Stimulated activated naive B cell treated with anti-CD40 and anti-IgM and Interleukin-4, amounts not matched to agents 10 μg/mL and 1 μg/mL and 100 μg/mL, for 72 hours (primary cell): ENCODE data around the gene CAV2.
A peak's percentile ranks its signal among the peaks of the same experiment; 100 is the strongest.

Experiments
- ATAC-seq, 2 donors: fragments of 150-1000 bp; cut with Tn5 transposase; replicated peaks; 2 replicates each; pipeline ENCODE4 v1.10.0; 2021; ENCODE audit warnings: moderate library complexity in 1 of 2
- DNase-seq: peaks from one replicate; pipeline ENCODE4 v3.0.0; 2021
- H3K27ac Mint-ChIP-seq: one replicate; pipeline ENCODE4 v1.8.0; 2022; ENCODE audit warnings: mild to moderate bottlenecking, mixed read lengths
- H3K27me3 Mint-ChIP-seq, 2 donors: one replicate each; pipeline ENCODE4 v1.8.0; 2022; ENCODE audit warnings: mixed read lengths in 2 of 2
- H3K36me3 Mint-ChIP-seq, 2 donors: one replicate each; pipeline ENCODE4 v1.8.0; 2022; ENCODE audit warnings: mixed read lengths in 2 of 2, mild to moderate bottlenecking in 1 of 2
- H3K4me1 Mint-ChIP-seq, 2 donors: one replicate each; pipeline ENCODE4 v1.8.0; 2022; ENCODE audit warnings: mixed read lengths in 2 of 2, mild to moderate bottlenecking in 1 of 2
- H3K4me3 Mint-ChIP-seq, 2 donors: one replicate each; pipeline ENCODE4 v1.8.0; 2022; ENCODE audit warnings: mild to moderate bottlenecking in 2 of 2, mixed read lengths in 2 of 2, moderate library complexity in 1 of 2
- H3K9me3 Mint-ChIP-seq, 2 donors: one replicate each; pipeline ENCODE4 v1.8.0; 2022; ENCODE audit warnings: mixed read lengths in 2 of 2, mild to moderate bottlenecking in 1 of 2

The CAV2 gene

GRCh38 chr7:116540743-116541142, 41.2 kb downstream of the CAV2 start:
- peaks cover 4 to 5% of the 10 kb centered on the region in 2 donors for H3K9me3 Mint-ChIP-seq
- H3K36me3 Mint-ChIP-seq, result peaks cover 4 to 5% of the 10 kb centered on the region in 2 donors
- DNase-seq (no peak), ATAC-seq (no peak)
- H3K4me1 Mint-ChIP-seq, result no peaks in the 10 kb centered on the region
- no peak overlapping the region for H3K27ac Mint-ChIP-seq
- H3K27me3 Mint-ChIP-seq, result peaks cover 5 to 6% of the 10 kb centered on the region in 2 donors
- H3K4me3 Mint-ChIP-seq, result no peak overlapping the region

GRCh38 chr7:116541951-116542350, 42.4 kb downstream of the CAV2 start:
- peaks cover 4 to 5% of the 10 kb centered on the region in 2 donors for H3K9me3 Mint-ChIP-seq
- DNase-seq (no peak), ATAC-seq (no peak)
- peaks cover 4 to 5% of the 10 kb centered on the region in 2 donors for H3K36me3 Mint-ChIP-seq
- peaks cover 5 to 6% of the 10 kb centered on the region in 2 donors for H3K27me3 Mint-ChIP-seq
- H3K4me3 Mint-ChIP-seq, result no peak overlapping the region
- H3K27ac Mint-ChIP-seq, result no peak overlapping the region
- no peaks in the 10 kb centered on the region for H3K4me1 Mint-ChIP-seq

GRCh38 chr7:116542618-116543017, 43.1 kb downstream of the CAV2 start:
- Mint-ChIP-seq H3K4me3 (no peak overlapping the region), H3K36me3 (peaks cover 4 to 5% of the 10 kb centered on the region in 2 donors), H3K27ac (no peak overlapping the region), H3K4me1 (no peaks in the 10 kb centered on the region), H3K27me3 (peaks cover 5 to 6% of the 10 kb centered on the region in 2 donors), H3K9me3 (peaks cover 4 to 5% of the 10 kb centered on the region in 2 donors)
- no peak for ATAC-seq
- DNase-seq, result no peak

GRCh38 chr7:116543664-116544063, 44.1 kb downstream of the CAV2 start:
- no peak overlapping the region for H3K27ac Mint-ChIP-seq
- no peak overlapping the region for H3K4me3 Mint-ChIP-seq
- peaks cover 5 to 8% of the 10 kb centered on the region in 2 donors for H3K4me1 Mint-ChIP-seq
- ATAC-seq (no peak), DNase-seq (no peak)
- H3K27me3 Mint-ChIP-seq, result peaks cover 5 to 6% of the 10 kb centered on the region in 2 donors
- peaks cover 3 to 4% of the 10 kb centered on the region in 2 donors for H3K36me3 Mint-ChIP-seq
- H3K9me3 Mint-ChIP-seq, result peaks cover 3 to 4% of the 10 kb centered on the region in 2 donors

GRCh38 chr7:116544487-116544886, 44.9 kb downstream of the CAV2 start:
- ATAC-seq (no peak), DNase-seq (no peak)
- H3K4me1 Mint-ChIP-seq, result peaks cover 7 to 12% of the 10 kb centered on the region in 2 donors
- no peak overlapping the region for H3K4me3 Mint-ChIP-seq
- no peaks in the 10 kb centered on the region for H3K9me3 Mint-ChIP-seq
- H3K27me3 Mint-ChIP-seq, result no peaks in the 10 kb centered on the region
- no peak overlapping the region for H3K27ac Mint-ChIP-seq
- no peaks in the 10 kb centered on the region for H3K36me3 Mint-ChIP-seq

GRCh38 chr7:116545411-116545993, 46.0 kb downstream of the CAV2 start:
- H3K36me3 Mint-ChIP-seq, result no peaks in the 10 kb centered on the region

GRCh38 chr7:116546054-116546453, 46.5 kb downstream of the CAV2 start:
- H3K27ac Mint-ChIP-seq, result no peak overlapping the region
- no peaks in the 10 kb centered on the region for H3K36me3 Mint-ChIP-seq
- H3K4me3 Mint-ChIP-seq, result no peak overlapping the region
- peaks cover 7 to 12% of the 10 kb centered on the region in 2 donors for H3K4me1 Mint-ChIP-seq
- ATAC-seq (no peak), DNase-seq (no peak)
- no peaks in the 10 kb centered on the region for H3K27me3 Mint-ChIP-seq
- no peaks in the 10 kb centered on the region for H3K9me3 Mint-ChIP-seq

More at GRCh38 chr7:116545411-116545993, 46.0 kb downstream of the CAV2 start:
- ATAC-seq, result no peak
- peaks cover 7 to 12% of the 10 kb centered on the region in 2 donors for H3K4me1 Mint-ChIP-seq
- no peaks in the 10 kb centered on the region for H3K27me3 Mint-ChIP-seq
- H3K4me3 Mint-ChIP-seq, result no peak overlapping the region
- H3K9me3 Mint-ChIP-seq, result no peaks in the 10 kb centered on the region
- no peak overlapping the region for H3K27ac Mint-ChIP-seq
- no peak for DNase-seq

- Mint-ChIP-seq H3K36me3 (no peaks in the 10 kb centered on the region), H3K27ac (no peak overlapping the region), H3K4me1 (peaks cover 9 to 12% of the 10 kb centered on the region in 2 donors), H3K4me3 (no peak overlapping the region), H3K9me3 (no peaks in the 10 kb centered on the region), H3K27me3 (no peaks in the 10 kb centered on the region)
- ATAC-seq, result no peak
- no peak for DNase-seq
These were observed 47.4 kb downstream of the CAV2 start for GRCh38 chr7:116546916-116547315.

- no peak overlapping the region for H3K27ac Mint-ChIP-seq
- no peaks in the 10 kb centered on the region for H3K9me3 Mint-ChIP-seq
- DNase-seq, result no peak
- no peak for ATAC-seq
- no peaks in the 10 kb centered on the region for H3K36me3 Mint-ChIP-seq
- peaks cover 9 to 12% of the 10 kb centered on the region in 2 donors for H3K4me1 Mint-ChIP-seq
- no peak overlapping the region for H3K4me3 Mint-ChIP-seq
- no peaks in the 10 kb centered on the region for H3K27me3 Mint-ChIP-seq
These were observed 47.8 kb downstream of the CAV2 start for GRCh38 chr7:116547347-116547746.

GRCh38 chr7:116548506-116548905, 49.0 kb downstream of the CAV2 start:
- ATAC-seq, result peak; percentile 68 to 87

GRCh38 chr7:116549370-116549769, 49.8 kb downstream of the CAV2 start:
- no peaks in the 10 kb centered on the region for H3K9me3 Mint-ChIP-seq
- peaks cover 8 to 9% of the 10 kb centered on the region in 2 donors for H3K27me3 Mint-ChIP-seq
- no peak overlapping the region for H3K4me3 Mint-ChIP-seq
- no peaks in the 10 kb centered on the region for H3K36me3 Mint-ChIP-seq
- peaks cover 9 to 16% of the 10 kb centered on the region in 2 donors for H3K4me1 Mint-ChIP-seq
- ATAC-seq (no peak), DNase-seq (no peak)
- H3K27ac Mint-ChIP-seq, result no peak overlapping the region

More at GRCh38 chr7:116548506-116548905, 49.0 kb downstream of the CAV2 start:
- Mint-ChIP-seq H3K9me3 (no peaks in the 10 kb centered on the region), H3K27ac (no peak overlapping the region), H3K27me3 (peaks cover under 1% of the 10 kb centered on the region in 2 donors), H3K4me3 (no peak overlapping the region), H3K4me1 (peaks cover 9 to 16% of the 10 kb centered on the region in 2 donors), H3K36me3 (no peaks in the 10 kb centered on the region)
- no peak for DNase-seq

- DNase-seq, result no peak
- peak in 1 of 2 donors; percentile 39 for ATAC-seq
- peaks cover 9 to 21% of the 10 kb centered on the region in 2 donors for H3K4me1 Mint-ChIP-seq
- no peak overlapping the region for H3K27ac Mint-ChIP-seq
- H3K36me3 Mint-ChIP-seq, result no peaks in the 10 kb centered on the region
- no peak overlapping the region for H3K4me3 Mint-ChIP-seq
- H3K27me3 Mint-ChIP-seq, result peaks cover 15 to 16% of the 10 kb centered on the region in 2 donors
- H3K9me3 Mint-ChIP-seq, result no peaks in the 10 kb centered on the region
These were observed 52.2 kb downstream of the CAV2 start for GRCh38 chr7:116551692-116552091.

- H3K4me3 Mint-ChIP-seq, result no peak overlapping the region
- peaks cover 16 to 19% of the 10 kb centered on the region in 2 donors for H3K27me3 Mint-ChIP-seq
- no peak for ATAC-seq
- no peak overlapping the region for H3K27ac Mint-ChIP-seq
- peaks cover 9 to 21% of the 10 kb centered on the region in 2 donors for H3K4me1 Mint-ChIP-seq
- no peak for DNase-seq
- no peaks in the 10 kb centered on the region for H3K9me3 Mint-ChIP-seq
- H3K36me3 Mint-ChIP-seq, result no peaks in the 10 kb centered on the region
These were observed 53.1 kb downstream of the CAV2 start for GRCh38 chr7:116552602-116553001.

- Mint-ChIP-seq H3K9me3 (no peaks in the 10 kb centered on the region), H3K36me3 (no peaks in the 10 kb centered on the region), H3K27ac (no peak overlapping the region), H3K27me3 (peaks cover 21 to 24% of the 10 kb centered on the region in 2 donors), H3K4me1 (peaks cover 6 to 17% of the 10 kb centered on the region in 2 donors), H3K4me3 (no peak overlapping the region)
- no peak for DNase-seq
- ATAC-seq, result no peak
These were observed 53.8 kb downstream of the CAV2 start for GRCh38 chr7:116553168-116553964.

- Mint-ChIP-seq H3K4me3 (no peak overlapping the region), H3K36me3 (no peaks in the 10 kb centered on the region), H3K27me3 (peaks cover 21 to 24% of the 10 kb centered on the region in 2 donors), H3K4me1 (peaks cover 2 to 10% of the 10 kb centered on the region in 2 donors), H3K9me3 (no peaks in the 10 kb centered on the region), H3K27ac (no peak overlapping the region)
- no peak for DNase-seq
- ATAC-seq, result no peak
These were observed 54.9 kb downstream of the CAV2 start for GRCh38 chr7:116554436-116554835.
